Endometrial microvascular endothelial cells (primary cell): Measurements from ENCODE around the gene SDC3. TPM values are rescaled to one million over a fixed set of nuclear protein-coding genes. Genes with fewer than 3 reads are reported as not detected.

Experiments
- in situ Hi-C: cut with HindIII; loops from 2 replicates; pipeline ENCODE4 v1.10.0; 2017; ENCODE audit warnings: low sequenced_read_pairs, low pct_unique_long_range_greater_than_20kb; ENCODE audit errors: inconsistent ontology term
- total RNA-seq: library from RNA; depleted of rRNA; stranded (reverse); fragments of >200 nt; gene quantifications from one replicate; pipeline ENCODE4 v1.2.3, GENCODE V29; 2015; ENCODE audit errors: inconsistent ontology term

The SDC3 gene
- total RNA-seq, 1 donor from 2014 or later = 8.5 TPM

- in situ Hi-C loops = no loop called here
These were observed 65.7 kb downstream of the SDC3 start for GRCh38 chr1:30842697-30843354.

GRCh38 chr1:30840904-30841598, 67.5 kb downstream of the SDC3 start:
- in situ Hi-C loops = no loop called here

- in situ Hi-C loops = no loop called here
These were observed 68.7 kb downstream of the SDC3 start for GRCh38 chr1:30839827-30840359.

GRCh38 chr1:30838996-30839395, 69.6 kb downstream of the SDC3 start:
- in situ Hi-C loops = no loop called here

- in situ Hi-C loops = no loop called here
These were observed 70.9 kb downstream of the SDC3 start for GRCh38 chr1:30837653-30838052.

- in situ Hi-C loops = no loop called here
These were observed 74.3 kb downstream of the SDC3 start for GRCh38 chr1:30834253-30834652.

GRCh38 chr1:30830537-30830936, 78.0 kb downstream of the SDC3 start:
- in situ Hi-C loops = no loop called here

GRCh38 chr1:30829889-30830288, 78.7 kb downstream of the SDC3 start:
- in situ Hi-C loops = no loop called here

- in situ Hi-C loops = loop anchor here (25.0 kb wide), 1 partner anchor 87 kb away; the partner anchor contains the start of gene SDC3
These were observed 83.7 kb downstream of the SDC3 start for GRCh38 chr1:30824736-30825429.

GRCh38 chr1:30823969-30824735, 84.4 kb downstream of the SDC3 start:
- in situ Hi-C loops = loop anchor here (25.0 kb wide), 1 partner anchor 88 kb away; the partner anchor contains the start of gene SDC3

GRCh38 chr1:30823627-30823968, 85.0 kb downstream of the SDC3 start:
- in situ Hi-C loops = loop anchor here (25.0 kb wide), 1 partner anchor 89 kb away; the partner anchor contains the start of gene SDC3

GRCh38 chr1:30822966-30823581, 85.5 kb downstream of the SDC3 start:
- in situ Hi-C loops = loop anchor here (25.0 kb wide), 1 partner anchor 89 kb away; the partner anchor contains the start of gene SDC3

- in situ Hi-C loops = loop anchor here (25.0 kb wide), 1 partner anchor 90 kb away; the partner anchor contains the start of gene SDC3
These were observed 86.6 kb downstream of the SDC3 start for GRCh38 chr1:30822006-30822405.

GRCh38 chr1:30820299-30820698, 88.3 kb downstream of the SDC3 start:
- in situ Hi-C loops = loop anchor here (25.0 kb wide), 1 partner anchor 92 kb away; the partner anchor contains the start of gene SDC3

Other genes starting within 250 kb of the SDC3 start
- gene MATN1, start 185.2 kb downstream of the SDC3 start, total RNA-seq = not detected
- gene LAPTM5, start 151.0 kb downstream of the SDC3 start, total RNA-seq = 53.8 TPM
- 72.1 TPM for gene PUM1, start 157.0 kb upstream of the SDC3 start, total RNA-seq